HG03354 (cell line): ENCODE data around the gene KCNIP1.

ENCODE experiments used
- ATAC-seq: cut with Tn5 transposase; IDR thresholded peaks from one replicate; pipeline ENCODE4 v1.9.1; 2021; ENCODE audit warnings: mild to moderate bottlenecking; ENCODE audit not compliant: unreplicated experiment, poor library complexity, severe bottlenecking

Gene KCNIP1

GRCh38 chr5:170656346-170656745 lies 152.5 kb downstream of the KCNIP1 start:
- ATAC-seq, result no peak

GRCh38 chr5:170660531-170660930 lies 156.7 kb downstream of the KCNIP1 start:
- no peak for ATAC-seq

DNA sequence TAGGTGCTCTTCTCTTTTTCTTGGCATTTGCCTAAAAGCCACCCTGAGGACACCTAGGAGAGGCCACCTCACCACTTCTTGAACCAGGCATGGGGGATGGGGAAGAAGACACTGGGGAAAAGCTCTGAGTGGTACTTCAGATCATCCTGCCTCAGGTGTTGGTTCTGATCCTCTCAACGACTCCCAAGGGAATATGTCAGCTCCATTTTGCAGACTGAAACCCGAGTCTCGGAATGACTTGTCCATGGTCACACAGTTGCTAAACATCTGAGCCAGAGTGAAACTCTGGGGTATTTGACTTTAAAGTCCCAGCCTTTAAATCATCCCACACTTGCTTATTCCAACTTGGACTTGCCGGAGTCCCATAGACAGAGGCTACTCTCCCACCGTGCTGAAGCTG lies 159.1 kb downstream of the KCNIP1 start:
- ATAC-seq, result no peak

- no peak for ATAC-seq
Measured at GRCh38 chr5:170678811-170679210, 175.0 kb downstream of the KCNIP1 start.

DNA sequence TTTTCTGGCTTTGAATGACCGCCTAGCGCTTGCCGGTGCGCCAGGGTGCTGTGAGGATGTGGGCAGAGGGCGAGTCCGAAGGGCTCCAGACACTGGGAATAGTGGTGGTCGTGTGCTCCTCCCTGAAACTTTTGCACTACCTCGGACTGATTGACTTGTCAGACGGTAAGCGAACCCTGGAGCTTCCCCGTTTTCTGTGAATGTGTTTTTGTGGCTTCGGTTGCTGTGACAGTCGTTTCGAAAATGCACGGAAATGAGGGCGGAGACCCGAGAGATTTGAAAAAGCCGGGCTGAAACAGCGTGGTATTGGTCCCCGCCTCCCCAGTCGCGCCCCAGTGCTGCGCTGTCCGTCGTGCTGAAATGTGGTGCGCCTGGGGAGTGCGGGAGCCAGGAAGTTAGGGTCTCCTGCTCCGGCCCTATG lies 177.2 kb downstream of the KCNIP1 start:
- ATAC-seq, result peak; percentile 95

DNA sequence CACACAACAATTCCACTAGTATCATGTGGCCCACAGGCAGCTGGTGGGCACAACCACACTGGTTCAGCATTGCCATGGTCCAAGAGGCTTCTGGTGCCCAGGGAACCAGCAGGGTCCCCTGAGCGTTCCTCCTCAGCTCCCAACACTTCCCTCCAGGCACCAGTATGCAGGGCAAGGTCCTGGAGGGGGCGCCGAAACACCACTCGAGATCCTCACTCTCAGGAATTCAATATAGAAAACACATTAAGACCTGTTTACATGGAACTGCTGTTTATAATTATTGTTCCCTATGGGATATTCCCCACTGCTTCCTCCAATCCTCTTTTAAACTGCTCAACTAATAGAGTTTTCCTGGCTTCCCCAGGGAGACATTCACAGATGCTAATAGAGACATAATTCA lies 187.8 kb downstream of the KCNIP1 start:
- no peak for ATAC-seq

DNA sequence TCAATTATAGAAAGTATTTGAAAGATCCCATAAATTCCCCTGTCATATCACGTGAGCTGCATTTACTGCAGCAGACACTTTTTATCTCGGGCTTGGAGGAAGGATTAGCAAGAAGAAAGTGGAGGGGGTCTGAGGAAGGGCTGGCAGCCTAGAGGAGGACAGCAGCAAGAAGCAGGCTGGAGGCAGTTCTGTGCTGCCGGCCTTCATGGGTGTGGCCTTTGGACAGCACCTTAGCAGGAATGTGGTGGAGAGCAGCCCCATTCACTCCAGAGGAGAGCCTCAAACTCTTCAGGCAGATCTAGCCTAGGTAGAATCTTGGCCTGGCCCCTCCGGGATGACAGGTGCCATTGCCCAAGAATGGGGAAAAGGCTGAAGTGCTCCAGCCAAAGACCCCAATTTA lies 189.9 kb downstream of the KCNIP1 start:
- no peak for ATAC-seq

DNA sequence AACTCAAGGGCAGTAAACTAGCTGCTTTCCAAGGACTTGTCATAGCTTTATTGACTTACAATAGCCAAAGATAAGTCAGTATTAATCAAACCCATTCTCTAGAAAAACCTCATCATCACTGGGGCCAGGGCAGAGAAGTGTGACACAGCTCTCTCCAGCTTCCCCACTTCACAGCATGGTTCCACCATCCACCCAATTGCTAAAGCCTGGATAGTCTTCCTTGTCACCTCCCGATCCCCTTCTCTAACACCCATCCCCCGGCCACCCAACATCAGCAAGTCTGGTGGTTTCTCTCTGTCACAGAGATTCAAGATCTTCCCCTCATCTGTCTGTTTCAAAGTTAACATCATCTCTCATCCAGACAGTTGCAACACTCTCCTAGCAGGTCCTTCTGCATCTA lies 191.1 kb downstream of the KCNIP1 start:
- ATAC-seq, result no peak

DNA sequence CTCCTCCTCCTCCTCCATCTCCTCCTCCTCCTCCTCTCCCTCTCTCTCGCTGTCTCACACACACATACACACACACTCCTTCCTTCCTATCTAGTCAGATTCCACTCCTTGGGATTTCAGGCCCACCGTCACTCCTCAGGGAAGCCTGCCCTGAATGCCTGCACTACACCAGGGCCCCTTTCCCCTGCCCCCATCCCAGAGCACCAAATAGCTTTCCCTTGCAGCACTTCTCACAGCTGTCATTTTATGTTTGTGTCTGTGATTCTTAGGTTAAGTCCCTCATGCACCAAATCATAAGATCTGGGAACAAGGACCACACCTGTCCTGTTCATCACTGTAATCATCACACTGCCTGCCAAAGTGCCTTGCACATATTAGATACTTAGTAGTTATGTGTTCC lies 193.2 kb downstream of the KCNIP1 start:
- ATAC-seq, result no peak

DNA sequence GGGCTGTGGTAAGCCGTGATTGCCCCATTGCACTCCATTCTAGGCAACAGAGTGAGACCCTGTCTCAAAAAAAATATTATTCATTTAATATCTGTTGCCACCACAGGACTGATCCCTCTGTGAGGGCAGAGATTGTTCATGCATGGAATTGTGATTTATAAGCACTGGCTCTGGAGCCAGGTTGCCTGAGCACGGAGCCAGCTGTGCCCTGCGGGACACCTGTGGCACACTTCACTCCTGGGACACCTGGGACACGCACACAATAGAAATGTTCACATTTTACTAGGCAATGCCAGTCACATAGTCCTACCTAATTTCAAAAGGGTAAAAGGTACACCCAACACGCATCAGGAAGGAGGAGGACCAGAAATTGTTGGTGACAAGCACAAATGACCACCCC lies 196.7 kb downstream of the KCNIP1 start:
- ATAC-seq, result no peak

DNA sequence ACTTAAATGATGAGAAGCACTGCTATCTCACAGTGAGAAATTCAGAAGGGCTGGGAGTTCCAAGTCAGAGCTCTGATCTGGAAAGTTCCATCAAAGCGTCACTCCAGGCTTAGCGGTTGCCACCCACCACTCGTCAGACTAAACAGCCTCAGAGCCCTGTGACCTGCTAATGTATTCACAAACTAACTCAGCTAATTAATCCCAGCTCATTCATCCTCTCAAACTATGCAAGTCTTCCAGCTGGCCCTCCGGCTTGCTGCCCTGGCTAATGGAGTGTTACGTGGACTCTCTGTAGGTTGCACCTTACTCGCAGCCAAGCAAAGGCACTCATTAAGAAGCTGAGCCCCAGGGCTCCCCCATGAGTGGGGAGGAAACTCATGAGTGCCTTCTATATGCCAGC lies 197.5 kb downstream of the KCNIP1 start:
- no peak for ATAC-seq

- no peak for ATAC-seq
Measured at GRCh38 chr5:170704417-170705192, 200.8 kb downstream of the KCNIP1 start.

DNA sequence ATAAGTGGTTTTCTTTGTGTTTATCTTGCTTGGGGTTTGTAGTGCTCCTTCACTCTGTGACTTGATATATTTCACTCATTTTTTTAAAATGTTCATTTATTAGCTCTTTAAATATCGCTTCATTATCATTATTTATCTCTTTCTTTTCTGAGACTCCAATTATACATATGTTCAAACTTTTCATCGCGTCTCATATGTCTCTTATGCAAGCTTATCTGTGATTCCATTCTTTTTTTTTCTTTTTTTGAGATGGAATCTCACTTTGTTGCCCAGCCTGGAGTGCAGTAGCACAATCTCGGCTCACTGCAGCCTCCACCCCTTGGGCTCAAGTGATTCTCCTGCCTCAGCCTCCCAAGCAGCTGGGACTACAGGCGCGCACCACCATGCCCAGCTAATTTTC lies 205.8 kb downstream of the KCNIP1 start:
- no peak for ATAC-seq

DNA sequence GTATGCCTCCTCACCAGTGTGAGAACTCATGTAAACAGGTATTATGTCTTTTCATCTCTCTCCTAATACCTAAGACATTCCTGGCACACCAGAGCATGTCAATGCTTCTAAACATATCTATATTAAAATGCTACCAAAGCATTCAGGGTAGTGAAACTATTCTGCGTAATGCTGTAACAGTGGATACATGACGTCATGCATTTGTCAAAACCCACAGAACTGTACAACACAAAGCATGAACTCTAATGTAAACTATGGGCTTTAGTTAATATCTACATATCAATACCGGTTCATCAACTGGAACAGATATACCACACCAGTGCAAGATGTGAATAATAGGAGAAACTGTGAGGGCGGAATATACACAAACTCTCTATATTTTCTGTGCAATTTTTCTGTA lies 207.5 kb downstream of the KCNIP1 start:
- ATAC-seq, result no peak

GRCh38 chr5:170715141-170715540 lies 211.3 kb downstream of the KCNIP1 start:
- ATAC-seq, result no peak

DNA sequence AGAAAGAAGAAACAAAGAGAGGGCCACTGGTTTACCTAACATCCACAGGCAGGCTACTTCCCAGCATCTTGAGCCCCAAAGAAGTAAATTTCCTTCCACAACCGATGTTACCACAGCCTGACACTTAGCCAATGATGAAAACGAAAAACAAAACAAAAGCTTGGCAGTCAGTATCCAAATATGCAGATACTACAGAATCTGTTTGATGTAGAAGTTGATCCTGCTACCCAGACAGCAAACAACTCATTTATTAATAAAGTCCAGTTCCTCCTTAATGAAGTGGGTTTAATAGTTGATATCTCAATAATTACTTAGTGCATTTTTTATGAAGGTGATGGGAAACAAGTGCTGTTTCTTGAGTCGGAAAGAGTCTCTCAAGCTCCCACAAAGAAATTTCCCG lies 212.6 kb downstream of the KCNIP1 start:
- ATAC-seq, result no peak

- ATAC-seq, result no peak
Measured at GRCh38 chr5:170719551-170719950, 215.7 kb downstream of the KCNIP1 start.

GRCh38 chr5:170720179-170720578 lies 216.4 kb downstream of the KCNIP1 start:
- ATAC-seq, result no peak

DNA sequence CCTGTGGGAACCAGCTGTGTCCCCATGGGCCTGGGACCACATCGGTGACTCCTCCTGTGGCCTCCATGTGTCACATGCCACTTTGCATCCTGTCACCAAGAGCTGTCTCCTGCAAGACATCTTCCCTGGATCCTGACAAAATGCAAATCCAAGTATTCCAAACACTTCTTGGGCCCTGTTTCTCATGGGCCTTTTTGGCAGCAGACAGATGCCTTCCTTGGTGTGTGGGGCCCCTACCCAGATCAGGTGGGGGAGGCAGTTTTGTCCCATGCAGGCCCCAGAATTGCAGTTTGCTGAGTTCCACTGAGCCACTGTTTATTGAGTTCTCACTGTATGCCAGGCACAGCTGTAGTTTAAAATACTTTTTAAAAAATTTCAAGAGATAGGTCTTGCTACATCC lies 217.2 kb downstream of the KCNIP1 start:
- ATAC-seq, result no peak

DNA sequence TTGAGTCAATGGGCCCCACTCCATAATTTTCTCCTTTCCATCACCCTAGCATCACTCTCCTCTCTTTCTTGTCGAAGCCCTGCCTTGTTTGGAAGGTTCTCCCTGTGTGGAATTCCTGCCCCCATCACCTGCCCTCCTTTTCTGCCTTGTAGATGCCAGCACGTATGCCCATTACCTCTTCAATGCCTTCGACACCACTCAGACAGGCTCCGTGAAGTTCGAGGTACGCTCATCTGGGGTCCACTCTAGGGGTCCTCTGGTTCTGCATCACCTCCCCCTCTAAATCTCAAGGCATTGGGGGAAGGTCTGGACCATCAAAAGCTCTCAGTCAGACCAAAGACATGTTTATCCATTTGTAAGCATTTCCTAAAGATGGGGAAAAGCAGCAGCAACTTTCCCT lies 217.9 kb downstream of the KCNIP1 start:
- no peak for ATAC-seq

GRCh38 chr5:170722316-170722715 lies 218.5 kb downstream of the KCNIP1 start:
- ATAC-seq, result no peak

GRCh38 chr5:170731052-170731451 lies 227.2 kb downstream of the KCNIP1 start:
- no peak for ATAC-seq
